IMR-90 (cell line): ENCODE results near the gene IRF5. TPM values are rescaled to one million over a fixed set of nuclear protein-coding genes. Genes with fewer than 3 reads are reported as not detected.

ENCODE experiments used
- ATAC-seq: fragments of 200-7000 bp; cut with Tn5 transposase; 2 replicates; pipeline ENCODE4 v1.9.1; 2020; ENCODE audit warnings: low read depth, mild to moderate bottlenecking, moderate library complexity
- BruUV-seq: library from RNA; stranded (reverse); fragments of 400-500 nt; replicated peaks from 2 replicates; lab custom pipeline; 2021; lab: Mats Ljungman, UMichigan
- CTCF ChIA-PET: fragments of 300-600 bp; formaldehyde crosslinking; extraction: SDS; loops from one replicate; lab custom pipeline; 2021; ENCODE audit warnings: antibody characterized with exemption; lab: Yijun Ruan, JAX
- POLR2A ChIA-PET: fragments of 300-600 bp; sonication (Branson Sonifier 250); formaldehyde crosslinking; loops from one replicate; lab custom pipeline; 2022; ENCODE audit warnings: antibody characterized with exemption; ENCODE audit not compliant: unreplicated experiment; lab: Charles Lee
- DNase-seq: peaks from one replicate; pipeline ENCODE4 v3.0.0; 2013
- H2AFZ ChIP-seq: replicated peaks from 2 replicates; pipeline ENCODE3; 2013; ENCODE audit warnings: low read length, mild to moderate bottlenecking; ENCODE audit not compliant: poor library complexity
- H2AK5ac ChIP-seq: 2 replicates; pipeline ENCODE4 v1.6.1; 2013; ENCODE audit warnings: low read depth, low read length, inconsistent platforms
- H2AK9ac ChIP-seq: replicated peaks from 2 replicates; pipeline ENCODE3; 2013; ENCODE audit warnings: mild to moderate bottlenecking, low read depth, low read length, moderate library complexity; ENCODE audit not compliant: poor library complexity
- H2BK120ac ChIP-seq: 2 replicates; pipeline ENCODE4 v1.6.1; 2013; ENCODE audit warnings: low read depth, low read length, inconsistent platforms
- H2BK15ac ChIP-seq: 3 replicates; pipeline ENCODE4 v1.6.1; 2013; ENCODE audit warnings: low read depth, low read length, inconsistent platforms
- H2BK20ac ChIP-seq: 2 replicates; pipeline ENCODE4 v1.6.1; 2013; ENCODE audit warnings: low read depth, mild to moderate bottlenecking, inconsistent platforms, low read length, moderate library complexity
- H2BK5ac ChIP-seq: 2 replicates; pipeline ENCODE4 v1.6.1; 2013; ENCODE audit warnings: mild to moderate bottlenecking, low read depth, low read length, inconsistent platforms; ENCODE audit not compliant: poor library complexity, severe bottlenecking
- H3K14ac ChIP-seq: replicated peaks from 2 replicates; pipeline ENCODE4 v1.6.1; 2013; ENCODE audit warnings: low read depth, low read length, inconsistent platforms
- H3K18ac ChIP-seq: 2 replicates; pipeline ENCODE4 v1.6.1; 2013; ENCODE audit warnings: low read depth, low read length, control low read depth
- H3K23ac ChIP-seq: 2 replicates; pipeline ENCODE4 v1.6.1; 2013; ENCODE audit warnings: low read depth, low read length, inconsistent platforms
- H3K27ac ChIP-seq: 2 replicates; pipeline ENCODE4 v1.5.1; 2013; ENCODE audit warnings: mild to moderate bottlenecking, control low read depth, low read length; ENCODE audit not compliant: insufficient read depth
- H3K27me3 ChIP-seq: 2 replicates; pipeline ENCODE4 v1.6.1; 2013; ENCODE audit warnings: low read length; ENCODE audit not compliant: control insufficient read depth, insufficient read depth
- H3K36me3 ChIP-seq: 2 replicates; pipeline ENCODE4 v1.6.1; 2013; ENCODE audit warnings: low read length, mixed read lengths; ENCODE audit not compliant: control insufficient read depth, insufficient read depth
- H3K4ac ChIP-seq: 2 replicates; pipeline ENCODE4 v1.6.1; 2013; ENCODE audit warnings: low read depth, low read length, inconsistent platforms
- H3K4me1 ChIP-seq: 2 replicates; pipeline ENCODE4 v1.6.1; 2013; ENCODE audit warnings: low read length, mixed read lengths; ENCODE audit not compliant: control insufficient read depth, insufficient read depth
- H3K4me2 ChIP-seq: 2 replicates; pipeline ENCODE4 v1.6.1; 2013; ENCODE audit warnings: low read depth, mild to moderate bottlenecking, control low read depth, low read length, moderate library complexity
- H3K4me3 ChIP-seq: 2 replicates; pipeline ENCODE4 v1.5.1; 2013; ENCODE audit warnings: low read depth, mild to moderate bottlenecking, control low read depth, low read length, moderate library complexity; ENCODE audit not compliant: insufficient read depth
- H3K56ac ChIP-seq: 2 replicates; pipeline ENCODE4 v1.6.1; 2013; ENCODE audit warnings: low read length, inconsistent platforms; ENCODE audit not compliant: insufficient read depth; ENCODE audit errors: extremely low read depth
- H3K79me1 ChIP-seq, 2 experiments: 2 replicates each; pipeline ENCODE4 v1.6.1; 2013; ENCODE audit warnings: low read length in 2 of 2, inconsistent platforms in 1 of 2, low read depth in 1 of 2
- H3K9ac ChIP-seq: 2 replicates; pipeline ENCODE4 v1.6.1; 2013; ENCODE audit warnings: low read depth, low read length, control low read depth
- H3K9me1 ChIP-seq: 2 replicates; pipeline ENCODE4 v1.6.1; 2013; ENCODE audit warnings: low read length, inconsistent platforms; ENCODE audit not compliant: insufficient read depth
- H3K9me3 ChIP-seq: 2 replicates; pipeline ENCODE4 v1.6.1; 2013; ENCODE audit warnings: low read length; ENCODE audit not compliant: control insufficient read depth, insufficient read depth
- H4K20me1 ChIP-seq: 2 replicates; pipeline ENCODE4 v1.6.1; 2013; ENCODE audit warnings: low read length, inconsistent platforms; ENCODE audit not compliant: insufficient read depth
- H4K5ac ChIP-seq: 2 replicates; pipeline ENCODE4 v1.6.1; 2013; ENCODE audit warnings: mild to moderate bottlenecking, low read depth, low read length, control low read depth
- H4K8ac ChIP-seq, 2 experiments: 2 replicates each; pipeline ENCODE4 v1.6.1; 2013; ENCODE audit warnings: low read depth in 2 of 2, low read length in 2 of 2, control low read depth in 1 of 2, inconsistent platforms in 1 of 2
- H4K91ac ChIP-seq: 2 replicates; pipeline ENCODE4 v1.6.1; 2013; ENCODE audit warnings: low read depth, low read length, inconsistent platforms; ENCODE audit not compliant: insufficient read depth
- CTCF ChIP-seq: conservative IDR thresholded peaks from 2 replicates; pipeline ENCODE4 v1.5.1; 2012; ENCODE audit warnings: mild to moderate bottlenecking, low read depth, low read length, improper control_type of control experiment
- ELK1 ChIP-seq: fragments of 150-350 bp; IDR thresholded peaks from 2 replicates; pipeline ENCODE4 v1.6.1; 2016; ENCODE audit warnings: low read depth, mild to moderate bottlenecking, low read length, moderate library complexity, borderline replicate concordance
- WGBS, 2 experiments: methylation state at CpG; one replicate each; pipeline versions ENCODE4 v1.1.5 to v1.1.7; 2013; ENCODE audit warnings: missing lambda C conversion rate in 2 of 2; ENCODE audit not compliant: insufficient read length in 1 of 2; ENCODE audit errors: extremely low coverage in 2 of 2; 5-methylcytosine and 5-hydroxymethylcytosine counted together
- dilution Hi-C: fragments of 300-500 bp; cut with HindIII; formaldehyde crosslinking; loops from one replicate; pipeline ENCODE4 v1.14.3; 2018; ENCODE audit warnings: low sequenced_read_pairs; ENCODE audit not compliant: unreplicated experiment
- in situ Hi-C: fragments of 300-500 bp; cut with MboI; formaldehyde crosslinking; loops from 3 replicates; pipeline ENCODE4 v1.14.3; 2019; ENCODE audit warnings: low sequenced_read_pairs, inconsistent platforms, mixed read lengths
- intact Hi-C: fragments of 100-400 bp; cut with micrococcal nuclease; formaldehyde crosslinking; loops from 2 replicates; pipeline ENCODE4 v1.10.0; 2022
- polyA plus RNA-seq, 3 experiments: library from polyadenylated mRNA; depleted of rRNA; stranded (reverse); fragments of >200 nt; gene quantifications; 2 replicates each; pipeline ENCODE4 v1.2.3, GENCODE V29; 2012; ENCODE audit warnings: low replicate concordance in 1 of 3
- total RNA-seq: library from RNA; depleted of rRNA; stranded (reverse); fragments of >200 nt; gene quantifications from 2 replicates; pipeline ENCODE4 v1.2.3, GENCODE V29; 2012

The IRF5 gene
- total and polyA plus RNA-seq, 2 of the 4 experiments (the other 2 are of a cell fraction) = 0.14 to 0.18 TPM

DNA sequence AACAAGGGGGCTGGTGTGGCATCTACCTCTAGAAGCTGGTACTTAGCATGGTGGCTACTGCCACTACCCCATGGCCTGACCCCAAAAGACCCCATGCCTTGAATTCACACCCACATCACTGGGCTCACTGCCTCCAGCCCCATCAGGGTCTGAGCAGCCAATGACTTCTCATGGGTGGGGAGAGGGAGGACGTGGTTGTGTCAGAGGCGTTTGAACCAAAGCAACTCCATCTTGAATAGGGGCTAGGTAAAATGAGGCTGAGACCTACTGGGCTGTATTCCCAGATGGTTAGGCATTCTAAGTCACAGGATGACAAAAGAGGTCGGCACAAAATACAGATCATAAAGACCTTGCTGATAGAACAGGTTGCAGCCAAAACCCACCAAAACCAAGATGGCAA is 42.4 kb upstream of the IRF5 start:
- H3K56ac ChIP-seq = no peak overlapping the region
- H4K20me1 ChIP-seq = no peaks in the 10 kb centered on the region
- no peak overlapping the region for H4K5ac ChIP-seq
- H2BK20ac ChIP-seq = no peak overlapping the region
- H2AK5ac ChIP-seq = no peak overlapping the region
- no peak for DNase-seq
- dilution Hi-C loops = no loop called here
- no TSS peak for BruUV-seq
- in situ Hi-C loops = loop anchor here (25.0 kb wide), 1 partner anchor 433 kb away; the partner anchor contains the start of gene HILPDA
- CTCF ChIA-PET = no interaction called here
- peaks cover 2% of the 10 kb centered on the region; the same call in 1 of the 2 replicates for H3K9me3 ChIP-seq
- no CpG with 5 or more reads among the region's 3 CpGs for WGBS, 2 experiments
- peaks cover 9% of the 10 kb centered on the region for H3K27me3 ChIP-seq
- no peaks in the 10 kb centered on the region for H3K36me3 ChIP-seq
- no peak for ATAC-seq
- POLR2A ChIA-PET = no interaction called here
- peaks cover 3% of the 10 kb centered on the region; the same call in 1 of the 2 replicates for H3K4me1 ChIP-seq
- no peak overlapping the region for H2BK15ac ChIP-seq
- H4K91ac ChIP-seq = no peak overlapping the region
- H3K79me1 ChIP-seq = no peaks in the 10 kb centered on the region
- no peak overlapping the region for H3K4me3 ChIP-seq
- H3K9ac ChIP-seq = no peak overlapping the region
- H3K14ac ChIP-seq = no peak overlapping the region
- intact Hi-C loops = no loop called here
- no peak overlapping the region for H3K27ac ChIP-seq
- no peak overlapping the region for H3K18ac ChIP-seq
- H3K4ac ChIP-seq = no peak overlapping the region
- no peak overlapping the region for H4K8ac ChIP-seq
- no peaks in the 10 kb centered on the region for H3K9me1 ChIP-seq
- no peak overlapping the region for H2BK120ac ChIP-seq
- H2AK9ac ChIP-seq = no peak overlapping the region
- H3K4me2 ChIP-seq = no peak overlapping the region
- H2BK5ac ChIP-seq = no peak overlapping the region
- no peak overlapping the region for H3K23ac ChIP-seq
- no peak for TF ChIP-seq ELK1
- no peak for TF ChIP-seq CTCF
- no peak overlapping the region for H2AFZ ChIP-seq
